COLO668 (cell line): ENCODE measurements around the gene KDM5B.
"Not testable (repeated sequence)": the region's sequence is repeated elsewhere in the genome, so short reads cannot be mapped to it uniquely, and the experiment has no call there.

Source experiments
- DNase-seq: peaks from one replicate; lab custom pipeline; 2025; ENCODE audit not compliant: unreplicated experiment; lab: John Stamatoyannopoulos, UW

The KDM5B gene

GRCh38 chr1:202794051-202794740, 14.0 kb downstream of the KDM5B start:
- DNase-seq, result no peak

GRCh38 chr1:202791077-202791747, 17.0 kb downstream of the KDM5B start:
- DNase-seq, result no peak

- DNase-seq, result no peak
Observed at GRCh38 chr1:202788800-202789199, 19.4 kb downstream of the KDM5B start.

GRCh38 chr1:202786804-202787203, 21.4 kb downstream of the KDM5B start:
- DNase-seq, result no peak

GRCh38 chr1:202781180-202781579, 27.0 kb downstream of the KDM5B start:
- no peak for DNase-seq

GRCh38 chr1:202770135-202770534, 38.1 kb downstream of the KDM5B start:
- no peak for DNase-seq

GRCh38 chr1:202765721-202766120, 42.5 kb downstream of the KDM5B start:
- DNase-seq, result no peak

GRCh38 chr1:202762019-202762418, 46.2 kb downstream of the KDM5B start:
- DNase-seq, result no peak

GRCh38 chr1:202760589-202760988, 47.6 kb downstream of the KDM5B start:
- DNase-seq, result no peak

- DNase-seq, result no peak
Observed at GRCh38 chr1:202756391-202756790, 51.8 kb downstream of the KDM5B start.

GRCh38 chr1:202754293-202754692, 53.9 kb downstream of the KDM5B start:
- no peak for DNase-seq

- no peak for DNase-seq
Observed at GRCh38 chr1:202752774-202753173, 55.4 kb downstream of the KDM5B start.

- no peak for DNase-seq
Observed at GRCh38 chr1:202750761-202751160, 57.5 kb downstream of the KDM5B start.

- no peak for DNase-seq
Observed at GRCh38 chr1:202750024-202750423, 58.2 kb downstream of the KDM5B start.

GRCh38 chr1:202745323-202745888, 62.8 kb downstream of the KDM5B start:
- no peak for DNase-seq

- not testable (repeated sequence) for DNase-seq
Observed at GRCh38 chr1:202744770-202745169, 63.5 kb downstream of the KDM5B start.

- no peak for DNase-seq
Observed at GRCh38 chr1:202742496-202742895, 65.7 kb downstream of the KDM5B start.

GRCh38 chr1:202733251-202733650, 75.0 kb downstream of the KDM5B start:
- no peak for DNase-seq

GRCh38 chr1:202728951-202729350, 79.3 kb downstream of the KDM5B start:
- no peak for DNase-seq

GRCh38 chr1:202725526-202725925, 82.7 kb downstream of the KDM5B start:
- no peak for DNase-seq

GRCh38 chr1:202723708-202724107, 84.5 kb downstream of the KDM5B start:
- DNase-seq, result no peak

- DNase-seq, result not testable (repeated sequence)
Observed at GRCh38 chr1:202723046-202723445, 85.2 kb downstream of the KDM5B start.
